22Rv1 (cell line): ENCODE data around the gene CNST.
A peak's percentile ranks its signal among the peaks of the same experiment; 100 is the strongest.

Source experiments
- H3K27ac ChIP-seq: fragments of 450-650 bp; 2 replicates; pipeline ENCODE4 v1.5.1; 2017
- CTCF ChIP-seq: fragments of 450-650 bp; IDR thresholded peaks from 2 replicates; pipeline ENCODE4 v1.5.1; 2017; ENCODE audit warnings: mild to moderate bottlenecking
- ZFX ChIP-seq: fragments of 450-650 bp; IDR thresholded peaks from 2 replicates; pipeline ENCODE4 v1.6.1; 2017; ENCODE audit warnings: antibody characterized with exemption, borderline replicate concordance

Gene CNST

GRCh38 chr1:246577720-246578106 lies 11.5 kb downstream of the CNST start:
- TF ChIP-seq CTCF (no peak), ZFX (no peak)
- H3K27ac ChIP-seq: no peak overlapping the region

- no peak overlapping the region for H3K27ac ChIP-seq
Observed at GRCh38 chr1:246579818-246580217, 13.6 kb downstream of the CNST start.

GRCh38 chr1:246580497-246581370 lies 14.5 kb downstream of the CNST start:
- H3K27ac ChIP-seq: no peak overlapping the region
- TF ChIP-seq CTCF: no peak
- no peak for TF ChIP-seq ZFX

More at GRCh38 chr1:246579818-246580217, 13.6 kb downstream of the CNST start:
- no peak for TF ChIP-seq ZFX
- TF ChIP-seq CTCF: no peak

- H3K27ac ChIP-seq: peak overlapping the region; percentile 69
- TF ChIP-seq CTCF (no peak), ZFX (no peak)
Observed at GRCh38 chr1:246582301-246583055, 16.2 kb downstream of the CNST start.

GRCh38 chr1:246583056-246583440 lies 16.8 kb downstream of the CNST start:
- TF ChIP-seq ZFX (no peak), CTCF (no peak)
- peak overlapping the region; percentile 69 for H3K27ac ChIP-seq

GRCh38 chr1:246583448-246584185 lies 17.4 kb downstream of the CNST start:
- no peak for TF ChIP-seq CTCF
- H3K27ac ChIP-seq: peak overlapping the region; percentile 69
